Brain microvascular endothelial cell (primary cell): ENCODE data around the gene GPR161.

Experiments
- DNase-seq: peaks from one replicate; pipeline ENCODE4 v3.0.0-alpha.2; 2020
- H3K27ac ChIP-seq: fragments of 250-450 bp; sonication (Bioruptor Pico); 2 replicates; pipeline ENCODE4 v1.5.1; 2020; ENCODE audit warnings: mild to moderate bottlenecking, moderate library complexity
- H3K27me3 ChIP-seq: fragments of 250-450 bp; sonication (Bioruptor Pico); replicated peaks from 2 replicates; pipeline ENCODE4 v1.5.1; 2020; ENCODE audit warnings: mild to moderate bottlenecking
- H3K36me3 ChIP-seq: fragments of 250-450 bp; sonication (Bioruptor Pico); replicated peaks from 2 replicates; pipeline ENCODE4 v1.5.1; 2020; ENCODE audit warnings: mild to moderate bottlenecking
- H3K4me3 ChIP-seq: 2 replicates; pipeline ENCODE4 v1.5.1; 2011; ENCODE audit warnings: low read depth, mild to moderate bottlenecking, control low read depth, low read length, moderate library complexity
- CTCF ChIP-seq: IDR thresholded peaks from 2 replicates; pipeline ENCODE4 v1.5.1; 2011; ENCODE audit warnings: low read depth, mild to moderate bottlenecking, moderate library complexity, low read length, control low read depth, inconsistent platforms; ENCODE audit errors: missing control alignments
- in situ Hi-C: cut with HindIII; loops from 2 replicates; pipeline ENCODE4 v1.10.0; 2017; ENCODE audit warnings: low sequenced_read_pairs, low pct_ligation_motif_present

GPR161 gene

GRCh38 chr1:168087696-168088095, 49.0 kb downstream of the GPR161 start:
- no peaks in the 10 kb centered on the region for H3K27me3 ChIP-seq
- DNase-seq: no peak
- H3K4me3 ChIP-seq: no peak overlapping the region
- H3K27ac ChIP-seq: no peak overlapping the region
- no peaks in the 10 kb centered on the region for H3K36me3 ChIP-seq
- TF ChIP-seq CTCF: no peak
- in situ Hi-C loops: no loop called here

- no peak for DNase-seq
- H3K27me3 ChIP-seq: no peaks in the 10 kb centered on the region
- H3K27ac ChIP-seq: no peak overlapping the region
- no peaks in the 10 kb centered on the region for H3K36me3 ChIP-seq
- TF ChIP-seq CTCF: peak; percentile 22
- in situ Hi-C loops: no loop called here
- H3K4me3 ChIP-seq: no peak overlapping the region
These were observed 50.3 kb downstream of the GPR161 start for GRCh38 chr1:168086438-168086837.

GRCh38 chr1:168085401-168085872, 51.3 kb downstream of the GPR161 start:
- H3K4me3 ChIP-seq: no peak overlapping the region
- H3K36me3 ChIP-seq: no peaks in the 10 kb centered on the region
- TF ChIP-seq CTCF: no peak
- in situ Hi-C loops: no loop called here
- no peak overlapping the region for H3K27ac ChIP-seq
- no peak for DNase-seq
- H3K27me3 ChIP-seq: no peaks in the 10 kb centered on the region

GRCh38 chr1:168084396-168085231, 52.1 kb downstream of the GPR161 start:
- in situ Hi-C loops: no loop called here
- no peak for DNase-seq

GRCh38 chr1:168083456-168084325, 53.0 kb downstream of the GPR161 start:
- in situ Hi-C loops: no loop called here
- Histone ChIP-seq H3K4me3 (no peak overlapping the region), H3K36me3 (no peaks in the 10 kb centered on the region), H3K27ac (no peak overlapping the region), H3K27me3 (no peaks in the 10 kb centered on the region)
- no peak for DNase-seq
- TF ChIP-seq CTCF: no peak

More at GRCh38 chr1:168084396-168085231, 52.1 kb downstream of the GPR161 start:
- no peak overlapping the region for H3K27ac ChIP-seq
- H3K4me3 ChIP-seq: no peak overlapping the region
- H3K36me3 ChIP-seq: no peaks in the 10 kb centered on the region
- TF ChIP-seq CTCF: peak; percentile 96
- no peaks in the 10 kb centered on the region for H3K27me3 ChIP-seq
